OCI-LY1 (cell line): ENCODE data around the gene RARS1.

Experiments used
- EZH2 ChIP-seq: fragments of 200-600 bp; sonication (generic), shearing (Covaris generic); IDR thresholded peaks from 2 replicates; pipeline ENCODE4 v1.8.0; 2017; ENCODE audit warnings: borderline replicate concordance, mixed run types, mild to moderate bottlenecking, antibody characterized with exemption, low read length, moderate library complexity, mixed read lengths
- TF ChIP-seq, protein P1 (sequence below): fragments of 200-600 bp; sonication (generic), shearing (Covaris generic); IDR thresholded peaks from 2 replicates; pipeline ENCODE4 v1.5.1; 2017; ENCODE audit warnings: mild to moderate bottlenecking, antibody characterized with exemption, low read length, moderate library complexity, mixed read lengths

- TF ChIP-seq, protein P1, sequence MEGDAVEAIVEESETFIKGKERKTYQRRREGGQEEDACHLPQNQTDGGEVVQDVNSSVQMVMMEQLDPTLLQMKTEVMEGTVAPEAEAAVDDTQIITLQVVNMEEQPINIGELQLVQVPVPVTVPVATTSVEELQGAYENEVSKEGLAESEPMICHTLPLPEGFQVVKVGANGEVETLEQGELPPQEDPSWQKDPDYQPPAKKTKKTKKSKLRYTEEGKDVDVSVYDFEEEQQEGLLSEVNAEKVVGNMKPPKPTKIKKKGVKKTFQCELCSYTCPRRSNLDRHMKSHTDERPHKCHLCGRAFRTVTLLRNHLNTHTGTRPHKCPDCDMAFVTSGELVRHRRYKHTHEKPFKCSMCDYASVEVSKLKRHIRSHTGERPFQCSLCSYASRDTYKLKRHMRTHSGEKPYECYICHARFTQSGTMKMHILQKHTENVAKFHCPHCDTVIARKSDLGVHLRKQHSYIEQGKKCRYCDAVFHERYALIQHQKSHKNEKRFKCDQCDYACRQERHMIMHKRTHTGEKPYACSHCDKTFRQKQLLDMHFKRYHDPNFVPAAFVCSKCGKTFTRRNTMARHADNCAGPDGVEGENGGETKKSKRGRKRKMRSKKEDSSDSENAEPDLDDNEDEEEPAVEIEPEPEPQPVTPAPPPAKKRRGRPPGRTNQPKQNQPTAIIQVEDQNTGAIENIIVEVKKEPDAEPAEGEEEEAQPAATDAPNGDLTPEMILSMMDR = no peak
- no peak for TF ChIP-seq EZH2
Observed at GRCh38 chr5:168464641-168465040, 21.6 kb upstream of the RARS1 start.
